Upper lobe of left lung (tissue), 4 donors: Measurements from ENCODE around the gene CCL26.

Experiments
- EP300 ChIP-seq, 4 donors: sonication (generic); formaldehyde crosslinking; IDR thresholded peaks; one replicate each; pipeline ENCODE4 v1.5.1; 2017; ENCODE audit warnings: antibody characterized with exemption in 4 of 4, control low read depth in 2 of 4
- POLR2A ChIP-seq, 4 donors: fragments of 450-650 bp; IDR thresholded peaks; one replicate each; pipeline ENCODE4 v1.5.1; 2016 to 2017; ENCODE audit warnings: antibody characterized with exemption in 4 of 4, mild to moderate bottlenecking in 2 of 4
- POLR2AphosphoS5 ChIP-seq, 2 donors: sonication (generic); formaldehyde crosslinking; IDR thresholded peaks; one replicate each; pipeline ENCODE4 v1.5.1; 2017; ENCODE audit warnings: antibody characterized with exemption in 2 of 2
- TF ChIP-seq, protein P1 (sequence below), 6 experiments: fragments of 450-650 bp in 4 of 6; fragments of 200-600 bp in 2 of 6; sonication (generic) in 2 of 6; IDR thresholded peaks; one replicate each; pipeline ENCODE4 v1.5.1; 2016 to 2019; ENCODE audit warnings: antibody characterized with exemption in 6 of 6

GRCh38 chr7:75793676-75794075 is 21.7 kb upstream of the CCL26 start:
- TF ChIP-seq, protein P1, sequence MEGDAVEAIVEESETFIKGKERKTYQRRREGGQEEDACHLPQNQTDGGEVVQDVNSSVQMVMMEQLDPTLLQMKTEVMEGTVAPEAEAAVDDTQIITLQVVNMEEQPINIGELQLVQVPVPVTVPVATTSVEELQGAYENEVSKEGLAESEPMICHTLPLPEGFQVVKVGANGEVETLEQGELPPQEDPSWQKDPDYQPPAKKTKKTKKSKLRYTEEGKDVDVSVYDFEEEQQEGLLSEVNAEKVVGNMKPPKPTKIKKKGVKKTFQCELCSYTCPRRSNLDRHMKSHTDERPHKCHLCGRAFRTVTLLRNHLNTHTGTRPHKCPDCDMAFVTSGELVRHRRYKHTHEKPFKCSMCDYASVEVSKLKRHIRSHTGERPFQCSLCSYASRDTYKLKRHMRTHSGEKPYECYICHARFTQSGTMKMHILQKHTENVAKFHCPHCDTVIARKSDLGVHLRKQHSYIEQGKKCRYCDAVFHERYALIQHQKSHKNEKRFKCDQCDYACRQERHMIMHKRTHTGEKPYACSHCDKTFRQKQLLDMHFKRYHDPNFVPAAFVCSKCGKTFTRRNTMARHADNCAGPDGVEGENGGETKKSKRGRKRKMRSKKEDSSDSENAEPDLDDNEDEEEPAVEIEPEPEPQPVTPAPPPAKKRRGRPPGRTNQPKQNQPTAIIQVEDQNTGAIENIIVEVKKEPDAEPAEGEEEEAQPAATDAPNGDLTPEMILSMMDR (IDR thresholded peaks at IDR 0.05): no peak
- TF ChIP-seq POLR2A (IDR thresholded peaks at IDR 0.05): no peak
- no peak for TF ChIP-seq POLR2AphosphoS5 (IDR thresholded peaks at IDR 0.05)
- TF ChIP-seq EP300 (IDR thresholded peaks at IDR 0.05): no peak
